HEK293T (cell line): ENCODE data around the gene VDR.

Experiments used
- CTCF ChIA-PET: fragments of 350-600 bp; formaldehyde crosslinking; extraction: SDS; loops from one replicate; lab custom pipeline; 2021; ENCODE audit warnings: antibody characterized with exemption, inconsistent platforms; lab: Yijun Ruan, JAX
- POLR2A ChIA-PET: fragments of 350-600 bp; formaldehyde crosslinking; extraction: SDS; loops from one replicate; lab custom pipeline; 2020; ENCODE audit warnings: antibody characterized with exemption, inconsistent platforms; lab: Yijun Ruan, JAX
- DNase-seq: peaks from one replicate; pipeline ENCODE4 v3.0.0; 2012; ENCODE audit warnings: mixed read lengths; ENCODE audit errors: extremely low spot score
- ARNT ChIP-seq: fragments of 450-650 bp; IDR thresholded peaks from 2 replicates; pipeline ENCODE4 v1.6.1; 2017; ENCODE audit warnings: mild to moderate bottlenecking
- BHLHE40 ChIP-seq: fragments of 450-650 bp; IDR thresholded peaks from 2 replicates; pipeline ENCODE4 v1.6.1; 2016; ENCODE audit warnings: mild to moderate bottlenecking, moderate library complexity, borderline replicate concordance
- CTBP1 ChIP-seq: fragments of 450-650 bp; IDR thresholded peaks from 2 replicates; pipeline ENCODE4 v1.6.1; 2016; ENCODE audit warnings: borderline replicate concordance
- ELF4 ChIP-seq: fragments of 450-650 bp; IDR thresholded peaks from 2 replicates; pipeline ENCODE4 v1.6.1; 2017; ENCODE audit warnings: antibody characterized with exemption
- FOXA1 ChIP-seq: fragments of 450-650 bp; IDR thresholded peaks from 2 replicates; pipeline ENCODE4 v1.6.1; 2016; ENCODE audit warnings: mild to moderate bottlenecking
- FOXK2 ChIP-seq: fragments of 450-650 bp; IDR thresholded peaks from 2 replicates; pipeline ENCODE4 v1.6.1; 2016; ENCODE audit warnings: mild to moderate bottlenecking
- FOXM1 ChIP-seq: fragments of 450-650 bp; IDR thresholded peaks from 2 replicates; pipeline ENCODE4 v1.6.1; 2017; ENCODE audit warnings: mild to moderate bottlenecking, borderline replicate concordance
- HDGF ChIP-seq: fragments of 450-650 bp; IDR thresholded peaks from 2 replicates; pipeline ENCODE4 v1.6.1; 2017; ENCODE audit warnings: antibody characterized with exemption, borderline replicate concordance
- L3MBTL2 ChIP-seq: fragments of 450-650 bp; conservative IDR thresholded peaks from 2 replicates; pipeline ENCODE4 v1.6.1; 2016; ENCODE audit warnings: mild to moderate bottlenecking
- LEF1 ChIP-seq: fragments of 450-650 bp; IDR thresholded peaks from 2 replicates; pipeline ENCODE4 v1.6.1; 2017; ENCODE audit warnings: mild to moderate bottlenecking, borderline replicate concordance
- NFRKB ChIP-seq: fragments of 450-650 bp; IDR thresholded peaks from 2 replicates; pipeline ENCODE4 v1.6.1; 2016; ENCODE audit warnings: mild to moderate bottlenecking, moderate library complexity
- SP1 ChIP-seq: fragments of 450-650 bp; IDR thresholded peaks from 2 replicates; pipeline ENCODE4 v1.6.1; 2017
- SUZ12 ChIP-seq: fragments of 450-650 bp; IDR thresholded peaks from 2 replicates; pipeline ENCODE4 v1.6.1; 2016; ENCODE audit warnings: mild to moderate bottlenecking
- TARDBP ChIP-seq: fragments of 450-650 bp; IDR thresholded peaks from 2 replicates; pipeline ENCODE4 v1.6.1; 2016
- ZNF384 ChIP-seq: fragments of 450-650 bp; IDR thresholded peaks from 2 replicates; pipeline ENCODE4 v1.6.1; 2016
- TF ChIP-seq, protein P1 (sequence below): fragments of 450-650 bp; IDR thresholded peaks from 2 replicates; pipeline ENCODE4 v1.6.1; 2016

The VDR gene

DNA sequence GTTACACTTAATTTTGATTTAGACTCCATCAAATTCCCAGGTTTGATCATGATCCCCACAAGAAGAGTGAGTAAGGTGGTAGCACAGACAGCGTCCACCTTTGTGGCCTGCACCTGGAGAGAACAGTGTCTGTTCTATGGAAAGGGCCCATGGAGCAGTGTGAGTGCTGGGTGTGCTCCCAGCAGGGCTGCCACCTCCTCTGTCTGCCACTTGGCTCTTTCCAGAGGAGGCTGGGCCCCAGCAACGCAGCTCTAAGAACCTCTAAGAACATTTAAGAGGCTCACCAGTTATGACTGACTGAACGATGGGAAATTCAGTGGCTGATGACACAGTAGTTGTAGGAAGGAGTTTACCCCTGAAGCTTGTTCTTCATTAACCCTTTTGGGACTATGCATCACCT is 17.3 kb downstream of the VDR start:
- no peak for DNase-seq
- TF ChIP-seq HDGF, result no peak
- TF ChIP-seq FOXK2, result no peak
- TF ChIP-seq ELF4, result no peak
- no peak for TF ChIP-seq CTBP1
- no peak for TF ChIP-seq BHLHE40
- ChIA-PET POLR2A (no interaction called here), CTCF (no interaction called here)

DNA sequence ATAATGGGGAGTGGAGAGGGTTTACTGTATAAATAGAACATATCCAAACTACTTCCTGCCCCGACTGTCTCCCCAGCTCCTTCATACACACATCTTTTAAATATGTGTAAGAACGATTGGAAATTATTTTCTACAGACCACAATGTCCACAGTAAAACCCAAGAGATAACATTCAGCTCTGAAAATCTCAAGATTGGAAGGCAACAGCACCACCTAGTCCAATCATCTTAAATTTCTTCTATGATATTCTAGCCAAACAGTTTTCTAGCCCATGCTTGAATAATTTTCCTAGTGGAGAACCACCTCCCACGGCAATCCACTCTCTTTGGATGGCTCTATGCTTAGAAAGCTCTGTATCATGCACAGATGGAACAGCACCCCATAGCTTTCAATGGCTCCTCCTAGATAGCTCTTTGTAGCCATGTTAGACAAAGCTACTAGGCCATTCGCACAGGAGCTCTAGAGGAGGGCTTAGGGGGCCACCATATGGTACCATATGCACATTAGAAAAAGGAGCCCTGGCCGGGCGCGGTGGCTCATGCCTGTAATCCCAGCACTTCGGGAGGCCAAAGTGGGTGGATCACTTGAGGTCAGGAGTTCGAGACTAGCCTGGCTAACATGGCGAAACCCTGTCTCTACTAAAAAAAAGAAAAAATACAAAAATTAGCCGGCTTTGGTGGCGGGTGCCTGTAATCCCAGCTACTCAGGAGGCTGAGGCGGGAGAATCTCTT is 18.1 kb downstream of the VDR start:
- TF ChIP-seq FOXA1 (no peak), FOXM1 (no peak), TARDBP (no peak), LEF1 (no peak), BHLHE40 (no peak), HDGF (no peak), CTBP1 (no peak)
- TF ChIP-seq, protein P1, sequence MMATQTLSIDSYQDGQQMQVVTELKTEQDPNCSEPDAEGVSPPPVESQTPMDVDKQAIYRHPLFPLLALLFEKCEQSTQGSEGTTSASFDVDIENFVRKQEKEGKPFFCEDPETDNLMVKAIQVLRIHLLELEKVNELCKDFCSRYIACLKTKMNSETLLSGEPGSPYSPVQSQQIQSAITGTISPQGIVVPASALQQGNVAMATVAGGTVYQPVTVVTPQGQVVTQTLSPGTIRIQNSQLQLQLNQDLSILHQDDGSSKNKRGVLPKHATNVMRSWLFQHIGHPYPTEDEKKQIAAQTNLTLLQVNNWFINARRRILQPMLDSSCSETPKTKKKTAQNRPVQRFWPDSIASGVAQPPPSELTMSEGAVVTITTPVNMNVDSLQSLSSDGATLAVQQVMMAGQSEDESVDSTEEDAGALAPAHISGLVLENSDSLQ, result no peak
- CTCF ChIA-PET, result interaction anchor here (0.6 kb wide), 1 partner anchor 9 kb away, joined by 3 read pairs; no protein-coding TSS in a partner anchor
- POLR2A ChIA-PET, result interaction anchor here (0.8 to 1.4 kb wide), 2 partner anchors 82 to 129 kb away, joined by 3 read pairs; no protein-coding TSS in a partner anchor
- DNase-seq, result no peak

DNA sequence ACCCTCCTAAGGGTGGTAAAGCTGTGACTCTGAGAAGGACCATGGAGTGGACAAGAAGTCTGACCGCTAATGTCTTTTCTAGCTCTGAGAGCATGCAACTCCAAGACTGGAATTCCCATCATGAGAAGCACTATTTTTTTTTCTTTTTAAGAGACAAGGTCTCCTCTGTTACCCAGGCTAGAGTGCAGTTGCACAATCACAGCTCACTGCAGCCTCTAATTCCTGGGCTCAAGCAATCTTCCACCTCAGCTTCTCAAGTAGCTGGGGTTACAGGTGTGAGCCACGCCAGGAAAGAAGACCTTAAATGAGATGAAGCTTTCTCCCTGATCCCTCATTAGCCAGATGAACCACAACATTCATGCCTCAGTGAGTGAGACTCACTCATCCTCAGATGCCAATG is 19.2 kb downstream of the VDR start:
- ChIA-PET POLR2A (interaction anchor here (1.4 kb wide), 1 partner anchor 83 kb away, joined by 3 read pairs; no protein-coding TSS in a partner anchor), CTCF (interaction anchor here (1.4 kb wide), 1 partner anchor 15 kb away, joined by 3 read pairs; no protein-coding TSS in a partner anchor)

DNA sequence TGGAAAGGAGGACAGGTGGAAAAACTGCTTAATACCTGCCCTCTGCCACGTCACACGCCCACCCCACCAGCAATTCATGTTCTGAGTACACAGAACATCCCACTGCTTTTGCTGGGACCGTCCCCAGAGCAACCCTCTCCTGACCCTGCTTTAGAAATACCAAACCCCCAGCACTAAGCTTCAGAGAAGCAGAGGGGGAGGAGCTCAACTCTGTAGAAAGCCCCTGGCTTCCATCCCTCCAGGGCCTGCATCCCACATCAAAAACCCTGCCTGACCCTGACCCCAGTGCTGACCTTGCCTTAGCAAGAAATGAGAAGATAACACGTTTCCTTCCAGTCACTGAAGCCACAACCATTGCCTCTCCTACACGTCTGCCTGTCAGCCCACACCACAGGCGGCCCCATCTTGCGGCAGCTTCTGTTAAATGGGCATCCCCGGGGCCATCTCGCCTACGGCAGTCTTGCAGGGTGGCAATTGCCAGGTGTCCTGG is 19.7 kb downstream of the VDR start:
- TF ChIP-seq LEF1, result no peak
- TF ChIP-seq L3MBTL2, result no peak
- no peak for TF ChIP-seq FOXK2
- no peak for TF ChIP-seq ZNF384
- TF ChIP-seq TARDBP, result no peak
- DNase-seq, result no peak
- CTCF ChIA-PET, result interaction anchor here (0.6 to 1.4 kb wide), 2 partner anchors 14 to 180 kb away, joined by 3 read pairs; no protein-coding TSS in a partner anchor
- POLR2A ChIA-PET, result interaction anchor here (1.4 kb wide), 1 partner anchor 84 kb away, joined by 3 read pairs; no protein-coding TSS in a partner anchor

More for the DNA sequence above, 19.2 kb downstream of the VDR start:
- DNase-seq, result no peak
- TF ChIP-seq L3MBTL2 (no peak), CTBP1 (no peak), LEF1 (no peak), FOXM1 (no peak), FOXK2 (no peak), TARDBP (no peak), BHLHE40 (no peak), FOXA1 (no peak), SP1 (no peak), ELF4 (no peak), NFRKB (no peak)

DNA sequence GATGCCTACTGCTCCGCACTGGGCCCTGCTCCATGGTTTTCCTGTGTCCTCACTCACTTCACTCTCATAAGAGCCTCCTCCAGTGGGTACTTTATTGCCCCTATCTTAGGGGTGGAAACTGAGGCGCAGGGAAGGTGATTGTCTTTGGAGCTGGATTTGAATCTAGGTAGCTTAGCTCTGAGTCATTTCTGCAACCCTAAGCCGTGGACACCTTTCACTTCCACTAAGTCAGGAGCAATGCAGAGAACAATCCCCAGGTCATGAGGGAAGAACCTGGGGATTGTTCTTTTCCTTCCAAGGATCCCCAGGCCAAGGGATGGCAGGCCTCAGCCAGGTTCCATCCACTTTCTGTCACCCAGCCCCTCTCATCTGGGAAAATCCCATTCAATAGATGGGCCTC is 20.3 kb downstream of the VDR start:
- ChIA-PET CTCF (interaction anchor here (0.6 kb wide), 1 partner anchor 180 kb away, joined by 3 read pairs; no protein-coding TSS in a partner anchor), POLR2A (no interaction called here)
- TF ChIP-seq SUZ12, result no peak
- no peak for TF ChIP-seq SP1
- DNase-seq, result no peak

DNA sequence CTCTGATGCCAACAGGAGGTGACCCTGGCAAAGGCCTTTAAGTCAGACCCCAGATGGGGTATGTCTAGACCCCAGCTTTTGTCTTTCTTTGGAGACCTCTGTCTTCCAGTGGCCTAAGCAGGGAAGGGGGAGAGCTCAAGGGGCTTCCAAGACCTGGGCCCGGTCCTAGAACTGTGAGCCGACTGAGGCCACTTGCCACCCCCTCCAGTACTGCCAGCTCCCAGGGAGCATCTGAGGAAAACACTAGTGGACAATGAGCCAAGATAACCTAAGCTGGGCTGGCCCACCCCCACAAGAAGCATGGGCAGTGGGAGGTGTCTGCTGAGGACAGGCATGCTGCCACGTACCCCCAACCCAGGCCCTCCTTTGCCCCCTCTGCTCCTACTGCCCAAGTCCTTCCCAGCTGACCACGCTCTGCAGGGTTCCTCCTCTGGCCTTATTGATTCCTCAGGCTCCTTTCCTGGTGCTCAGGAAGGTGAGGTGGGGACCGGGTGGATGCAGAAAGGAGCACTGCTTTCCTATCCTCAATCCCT is 21.1 kb downstream of the VDR start:
- ChIA-PET POLR2A (interaction anchor here (0.9 kb wide), 1 partner anchor 21 kb away, joined by 3 read pairs; the partner anchor contains the start of gene VDR), CTCF (interaction anchor here (0.6 to 0.7 kb wide), 2 partner anchors 45 to 79 kb away, joined by 3 read pairs; partner anchors contain the start of gene TMEM106C)
- no peak for TF ChIP-seq CTBP1
- no peak for TF ChIP-seq ELF4
- TF ChIP-seq, protein P1, result no peak
- TF ChIP-seq SUZ12, result no peak
- no peak for TF ChIP-seq BHLHE40
- no peak for TF ChIP-seq ZNF384
- TF ChIP-seq LEF1, result no peak
- TF ChIP-seq ARNT, result no peak
- TF ChIP-seq SP1, result no peak
- TF ChIP-seq L3MBTL2, result no peak
- TF ChIP-seq HDGF, result no peak
- TF ChIP-seq TARDBP, result no peak
- no peak for TF ChIP-seq FOXA1
- TF ChIP-seq FOXM1, result no peak
- no peak for DNase-seq
